Measurements from ENCODE around the gene OR13A1.
"Not testable (repeated sequence)": the region's sequence is repeated elsewhere in the genome, so short reads cannot be mapped to it uniquely, and the experiment has no call there.

OR13A1 gene

GRCh38 chr10:45280113-45280760 is 35.2 kb downstream of the OR13A1 start:
- DNase-seq: no peak

- DNase-seq: no peak
These were observed 35.7 kb downstream of the OR13A1 start for GRCh38 chr10:45279682-45280081.

GRCh38 chr10:45278860-45279498 is 36.4 kb downstream of the OR13A1 start:
- DNase-seq: no peak

- not testable (repeated sequence) for DNase-seq
These were observed 39.3 kb downstream of the OR13A1 start for GRCh38 chr10:45276146-45276545.

- no peak for DNase-seq
These were observed 41.0 kb downstream of the OR13A1 start for GRCh38 chr10:45274364-45274763.

GRCh38 chr10:45267777-45268176 is 47.6 kb downstream of the OR13A1 start:
- not testable (repeated sequence) for DNase-seq

- DNase-seq: no peak
These were observed 49.4 kb downstream of the OR13A1 start for GRCh38 chr10:45265996-45266395.

GRCh38 chr10:45261946-45262345 is 53.5 kb downstream of the OR13A1 start:
- DNase-seq: no peak

GRCh38 chr10:45261243-45261775 is 54.1 kb downstream of the OR13A1 start:
- DNase-seq: no peak

- not testable (repeated sequence) for DNase-seq
These were observed 54.8 kb downstream of the OR13A1 start for GRCh38 chr10:45260635-45261034.

- DNase-seq: not testable (repeated sequence)
These were observed 55.5 kb downstream of the OR13A1 start for GRCh38 chr10:45259786-45260495.

GRCh38 chr10:45257600-45257999 is 57.8 kb downstream of the OR13A1 start:
- DNase-seq: no peak

GRCh38 chr10:45256246-45256645 is 59.2 kb downstream of the OR13A1 start:
- DNase-seq: no peak

GRCh38 chr10:45255706-45256105 is 59.7 kb downstream of the OR13A1 start:
- DNase-seq: no peak

- DNase-seq: no peak
These were observed 60.5 kb downstream of the OR13A1 start for GRCh38 chr10:45254892-45255291.

- DNase-seq: no peak
These were observed 62.1 kb downstream of the OR13A1 start for GRCh38 chr10:45253183-45253914.

Measured in NCI-H82 (cell line).